Erythroblast (primary cell): ENCODE measurements around the gene BRD4.

ENCODE experiments used
- DNase-seq, 2 experiments: peaks; one replicate each; lab custom pipeline; 2025; lab: John Stamatoyannopoulos, UW
- GATA1 ChIP-seq: IDR thresholded peaks from 2 replicates; pipeline ENCODE4 v1.6.1; 2011; ENCODE audit warnings: low read depth, mild to moderate bottlenecking, control low read depth, low read length, moderate library complexity
- POLR2A ChIP-seq: IDR thresholded peaks from 2 replicates; pipeline ENCODE4 v1.6.1; 2011; ENCODE audit warnings: mild to moderate bottlenecking, low read length

Gene BRD4

DNA sequence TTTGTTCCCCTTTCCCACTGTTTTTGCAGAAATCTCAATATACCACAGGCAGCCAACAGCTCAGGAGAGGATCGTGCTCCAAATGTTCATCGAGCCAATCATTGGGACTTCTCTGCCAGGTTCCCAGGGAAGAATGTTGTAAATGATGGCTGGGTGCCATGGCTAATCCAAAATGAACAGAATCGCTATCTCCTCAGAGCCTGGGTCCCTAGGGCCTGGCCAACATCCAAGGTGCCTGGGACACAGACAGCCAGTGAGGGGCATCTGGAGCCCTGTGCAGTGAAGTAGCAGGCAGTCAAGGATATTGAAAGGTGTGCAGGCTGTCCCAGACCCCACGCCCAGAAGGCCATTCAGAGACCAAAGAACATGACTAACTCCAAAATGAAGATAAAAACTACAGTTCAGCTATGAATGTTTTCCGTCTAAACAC lies 37.8 kb downstream of the BRD4 start:
- DNase-seq = peak; percentile 73 to 79
- TF ChIP-seq POLR2A (no peak), GATA1 (no peak)

DNA sequence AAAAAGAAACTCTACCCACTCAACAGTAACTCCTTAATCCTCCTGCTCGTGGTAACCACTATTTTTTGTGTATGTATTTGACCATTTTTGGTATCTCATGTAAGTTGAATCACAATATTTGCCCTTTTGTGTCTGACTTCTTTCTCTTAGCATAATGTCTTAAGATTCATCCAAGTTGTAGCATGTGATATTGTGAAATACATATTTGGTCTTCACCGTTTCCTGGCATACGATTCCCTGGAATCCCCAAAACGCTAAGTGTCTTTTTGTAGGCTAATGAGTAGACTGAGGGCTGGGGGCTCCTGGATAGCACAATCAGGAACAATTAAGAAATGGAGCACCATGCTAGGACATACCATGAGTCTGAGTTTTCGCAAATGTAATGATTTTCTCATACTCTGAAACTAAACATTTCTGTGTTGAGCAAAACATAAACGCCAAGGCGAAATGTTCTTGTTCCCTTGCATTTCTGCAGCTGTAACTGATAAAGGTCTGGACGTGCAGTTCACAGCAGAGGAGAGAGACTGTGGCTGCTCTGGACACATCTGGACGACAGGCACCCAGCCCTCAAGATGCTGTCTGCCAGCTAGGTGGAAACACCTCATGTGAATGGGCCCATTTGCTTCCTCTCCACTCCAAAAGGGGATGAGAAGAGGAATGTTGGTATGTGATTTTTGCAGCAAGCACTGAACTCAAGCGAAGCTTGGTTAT lies 38.4 kb downstream of the BRD4 start:
- no peak for TF ChIP-seq GATA1
- TF ChIP-seq POLR2A = no peak
- DNase-seq = peak; percentile 42 to 44

DNA sequence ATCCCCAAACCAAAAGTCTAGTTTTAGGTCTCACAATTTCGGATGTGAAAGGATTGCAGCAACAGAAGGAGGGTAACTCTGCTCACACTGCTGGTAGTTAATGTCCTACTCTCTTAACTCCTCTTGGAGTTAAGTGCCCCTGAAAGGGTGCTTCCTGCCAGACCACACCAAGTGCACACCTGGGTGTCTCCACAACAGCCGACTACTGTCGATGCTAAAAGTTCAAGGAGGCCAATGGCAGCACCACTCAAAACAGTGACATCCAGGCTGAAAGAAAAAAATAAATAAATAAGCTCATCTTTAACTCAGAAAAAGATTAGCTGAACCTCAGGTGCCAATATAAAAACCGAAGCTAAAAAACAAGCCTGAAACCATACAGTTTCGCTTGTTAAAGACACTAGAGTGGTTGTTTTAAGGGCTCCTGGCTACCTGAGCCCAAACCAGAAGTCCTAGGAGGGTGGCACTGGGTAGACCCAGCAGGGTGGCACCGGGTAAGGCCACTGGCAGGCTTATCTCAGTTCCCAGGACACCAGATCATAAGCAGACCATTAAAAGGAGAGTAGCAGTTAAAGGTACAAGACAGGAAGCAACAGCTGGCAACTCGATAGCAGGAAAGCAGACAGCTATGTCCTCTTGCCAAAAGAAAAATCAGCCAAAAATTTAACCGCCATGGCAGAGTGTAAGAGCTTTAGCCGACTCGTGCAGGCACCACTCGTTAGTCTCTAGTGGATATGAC lies 39.3 kb downstream of the BRD4 start:
- DNase-seq = peak; percentile 66 to 81
- TF ChIP-seq GATA1 = no peak
- peak; percentile 72 for TF ChIP-seq POLR2A

DNA sequence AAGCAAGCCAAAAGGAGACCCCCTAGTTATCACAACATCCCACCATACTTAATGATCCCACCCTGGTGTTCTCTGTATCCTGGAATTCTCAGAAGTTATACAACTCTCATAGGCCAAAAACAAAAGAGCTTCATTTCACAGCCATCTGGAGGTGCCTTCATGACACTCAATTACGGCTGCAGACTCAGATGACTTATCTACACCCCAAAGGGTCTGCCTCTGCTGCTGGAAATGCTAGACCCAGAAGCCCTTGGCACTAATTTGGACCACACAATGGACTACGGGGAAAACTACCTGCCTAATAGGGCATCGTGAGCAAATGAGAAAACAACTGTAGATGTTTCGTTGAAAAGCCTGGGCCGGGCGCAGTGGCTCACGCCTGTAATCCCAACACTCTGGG lies 40.2 kb downstream of the BRD4 start:
- TF ChIP-seq GATA1 (no peak), POLR2A (no peak)

DNA sequence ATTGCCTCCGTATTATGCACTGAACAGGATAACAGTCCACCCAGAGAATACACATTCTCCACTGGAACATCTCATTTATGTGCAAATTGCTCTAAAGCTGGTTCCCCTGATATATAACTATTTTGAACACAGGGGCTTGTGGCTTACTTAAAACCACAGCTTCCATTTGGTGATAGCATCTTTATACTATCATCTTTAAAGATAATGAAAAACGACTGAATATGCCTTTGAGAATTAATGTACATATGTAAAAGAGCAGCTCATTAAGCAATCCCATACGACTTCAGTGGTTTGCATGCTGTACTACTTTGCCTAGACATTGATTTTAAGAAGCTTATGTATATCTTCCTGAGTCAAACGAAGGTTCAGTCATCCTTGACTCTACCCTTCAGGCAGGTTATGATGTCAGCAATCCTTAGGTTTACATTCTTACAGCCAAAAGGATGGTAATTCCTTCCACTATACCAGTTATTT lies 40.8 kb downstream of the BRD4 start:
- TF ChIP-seq GATA1 = no peak
- no peak for TF ChIP-seq POLR2A
- DNase-seq = peak; percentile 29 to 33

More for the DNA sequence above, 40.2 kb downstream of the BRD4 start:
- DNase-seq = peak in 1 of 2 experiments; percentile 17

DNA sequence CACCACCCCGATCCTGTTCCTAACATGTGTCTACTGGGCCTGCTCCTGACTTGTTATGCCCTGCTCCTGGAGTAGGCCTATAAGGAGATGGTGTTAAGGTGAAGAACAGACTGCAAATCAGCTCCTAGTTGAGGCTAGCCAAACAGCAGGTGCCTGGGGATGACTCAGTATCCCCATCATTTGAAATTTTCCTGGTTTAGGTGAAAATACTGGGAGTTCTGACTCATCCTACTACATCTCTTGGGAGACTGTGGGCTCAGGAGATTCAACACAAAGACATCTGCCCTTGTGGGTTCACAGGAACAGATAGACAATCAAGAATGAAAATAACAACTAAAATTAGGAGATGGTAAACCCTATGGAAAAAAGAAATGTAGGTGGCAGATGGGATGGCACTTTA lies 41.2 kb downstream of the BRD4 start:
- TF ChIP-seq GATA1 (no peak), POLR2A (no peak)
- no peak for DNase-seq

DNA sequence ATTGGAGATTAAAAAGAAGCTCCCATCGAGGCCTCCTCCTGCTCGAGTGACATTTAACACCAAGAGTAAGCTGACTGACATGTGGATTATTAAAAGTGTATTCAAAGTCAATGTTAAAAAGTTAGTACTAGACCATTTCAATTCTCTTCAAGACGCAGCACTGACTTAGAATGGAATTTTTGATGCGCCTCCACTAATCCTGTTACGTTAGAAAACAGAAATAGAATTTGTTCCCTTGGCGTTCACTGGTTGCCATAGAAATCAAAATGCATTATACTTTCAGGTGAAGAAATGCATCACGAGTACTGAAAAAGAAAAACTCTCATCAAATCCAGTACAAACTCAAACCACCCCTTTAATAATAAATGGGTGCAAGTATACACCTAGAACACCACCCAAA lies 42.2 kb downstream of the BRD4 start:
- DNase-seq = no peak
- no peak for TF ChIP-seq POLR2A
- TF ChIP-seq GATA1 = no peak

DNA sequence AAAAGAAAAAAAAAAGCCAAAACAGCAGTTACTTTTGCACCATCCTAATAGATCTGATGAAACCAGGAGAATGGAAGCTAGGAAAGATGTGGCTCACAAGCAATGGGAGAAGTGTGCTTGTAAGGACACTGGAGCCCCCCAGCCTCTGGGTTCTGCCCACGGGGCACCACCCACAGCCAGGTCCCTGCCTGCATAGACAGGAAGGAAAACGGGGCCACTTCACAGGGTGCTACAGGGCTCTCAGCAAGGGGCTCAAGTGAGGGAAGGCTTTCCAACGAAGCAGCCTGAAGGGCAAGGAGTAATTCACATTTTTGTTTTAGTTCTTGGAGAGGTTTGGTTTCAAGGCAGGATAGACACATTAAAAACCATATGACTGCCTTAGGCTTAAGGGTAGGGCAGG lies 42.7 kb downstream of the BRD4 start:
- no peak for DNase-seq
- TF ChIP-seq GATA1 (no peak), POLR2A (no peak)

DNA sequence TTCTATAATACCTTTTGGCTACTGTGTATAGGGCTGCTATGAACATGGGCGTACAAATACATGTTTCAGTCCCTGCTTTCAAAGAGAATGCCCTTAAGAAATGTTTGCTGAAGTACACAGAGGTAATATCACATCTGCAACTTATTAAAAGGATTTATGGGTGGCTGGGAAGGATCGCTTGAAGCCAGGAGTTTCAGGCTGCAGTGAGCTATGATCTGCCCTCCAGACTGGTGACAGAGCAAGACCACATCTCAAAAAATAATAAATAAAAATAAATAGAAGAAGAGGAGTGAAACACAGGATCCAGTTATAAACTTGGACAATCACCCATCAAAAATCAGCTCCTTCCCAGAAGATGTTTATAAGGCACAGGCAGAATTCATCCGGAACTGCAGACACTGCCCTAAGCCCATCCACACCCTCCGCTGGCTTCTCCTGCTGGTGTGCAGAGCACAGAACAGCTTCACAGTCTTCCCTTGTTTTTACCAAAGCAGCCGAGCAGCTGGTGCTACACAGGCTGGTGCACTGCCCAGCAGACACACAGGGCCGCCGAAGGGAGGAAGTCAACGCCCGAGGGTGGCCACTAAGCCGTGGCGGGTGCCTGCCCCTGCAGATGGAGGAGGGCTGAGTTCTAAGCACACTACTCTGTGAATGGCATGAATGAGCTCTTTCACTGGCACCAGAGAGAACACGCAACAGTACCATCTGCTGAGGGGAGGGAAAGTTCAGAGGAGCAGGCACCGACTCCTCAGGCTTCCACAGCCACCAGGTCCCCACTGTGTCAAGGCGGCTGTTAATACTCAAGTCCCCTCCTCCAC lies 44.0 kb downstream of the BRD4 start:
- no peak for TF ChIP-seq GATA1
- no peak for TF ChIP-seq POLR2A
- DNase-seq = peak in 1 of 2 experiments; percentile 20

DNA sequence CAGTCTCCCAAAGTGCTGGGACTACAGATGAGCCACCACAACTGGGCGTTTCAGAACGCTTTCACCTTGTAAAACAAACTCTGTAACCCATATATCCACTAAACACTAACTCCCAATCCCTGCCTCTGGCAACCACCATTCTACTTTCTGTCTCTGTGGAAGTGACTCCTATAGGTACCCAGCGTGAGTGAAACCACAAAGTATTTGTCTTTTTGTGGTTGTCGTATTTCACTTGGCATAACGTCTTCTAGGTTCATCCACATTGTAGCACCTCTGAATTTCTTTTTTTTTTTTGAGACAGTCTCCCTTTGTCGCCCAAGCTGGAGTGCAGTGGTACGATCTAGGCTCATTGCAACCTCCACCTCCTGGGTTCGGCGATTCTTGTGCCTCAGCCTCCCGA lies 44.8 kb downstream of the BRD4 start:
- no peak for DNase-seq
- TF ChIP-seq GATA1 = no peak
- TF ChIP-seq POLR2A = no peak

DNA sequence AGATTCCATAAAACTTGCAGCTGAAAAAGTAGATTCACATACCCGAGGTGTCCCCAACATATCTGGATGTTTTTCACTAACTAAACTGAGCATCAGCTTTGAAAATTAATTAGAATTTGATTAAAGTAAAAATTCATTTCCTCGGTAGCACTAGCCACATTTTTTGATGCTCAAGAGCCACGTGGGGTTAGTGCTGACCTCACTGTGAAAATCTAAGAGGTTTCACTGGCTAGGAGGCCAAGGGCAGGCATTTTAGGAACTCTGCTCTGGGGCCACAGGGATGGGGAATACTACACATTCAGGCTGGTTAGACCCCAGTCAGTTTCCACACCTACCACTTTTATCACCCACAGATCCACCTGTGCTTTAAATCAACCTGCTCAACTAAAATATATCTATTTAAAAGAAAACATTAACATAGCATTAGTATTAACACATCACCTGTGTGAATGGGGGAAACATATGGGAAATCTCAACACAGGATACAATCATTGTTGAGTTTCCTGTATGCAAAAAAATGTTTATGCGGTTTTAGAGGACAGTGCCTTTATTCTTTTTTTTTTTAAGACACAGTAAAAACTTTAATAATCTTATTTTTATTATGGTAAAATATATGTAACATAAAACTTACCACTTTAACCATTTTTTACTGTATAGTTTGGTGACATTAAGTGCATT lies 45.5 kb downstream of the BRD4 start:
- no peak for DNase-seq
- TF ChIP-seq POLR2A (no peak), GATA1 (no peak)

DNA sequence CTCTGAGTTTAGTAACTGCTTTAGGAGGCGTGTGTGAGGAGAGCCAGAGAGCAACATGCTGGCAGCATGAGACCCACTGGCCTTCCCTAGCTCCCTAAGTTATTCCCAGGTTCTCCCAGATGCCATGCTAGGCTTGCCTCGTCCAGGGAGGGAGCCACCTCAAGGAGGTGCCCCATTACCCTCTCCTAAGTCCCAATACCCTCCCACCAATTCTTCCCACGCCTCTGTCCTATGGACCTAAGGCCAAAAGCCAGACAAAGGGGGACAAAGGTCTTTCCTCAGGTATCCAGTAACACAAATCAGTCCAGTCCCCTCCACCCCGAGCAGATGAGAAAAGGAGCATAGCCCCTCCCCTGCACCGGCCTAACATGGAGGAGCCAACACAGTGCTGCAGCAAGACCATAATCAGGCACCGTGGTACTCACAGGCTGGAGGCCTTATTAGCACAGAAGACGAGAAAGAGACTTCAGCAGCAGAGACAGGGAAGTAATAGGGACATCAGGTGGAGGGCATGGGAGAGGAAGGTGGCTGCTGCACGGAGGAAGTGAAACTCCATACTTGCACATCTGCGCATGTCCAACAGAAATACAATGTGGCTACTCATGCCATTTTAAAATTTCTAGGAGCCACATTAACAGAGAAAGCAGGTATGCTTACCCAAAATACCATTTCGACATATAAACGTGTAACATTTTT lies 46.3 kb downstream of the BRD4 start:
- no peak for TF ChIP-seq POLR2A
- TF ChIP-seq GATA1 = no peak
- DNase-seq = no peak
